Panc1 (cell line): Measurements from ENCODE around the gene LILRB2.
"Not testable (repeated sequence)": the region's sequence is repeated elsewhere in the genome, so short reads cannot be mapped to it uniquely, and the experiment has no call there.

Experiments used
- CTCF ChIP-seq: fragments of 450-650 bp; IDR thresholded peaks from 2 replicates; pipeline ENCODE4 v1.5.1; 2017; ENCODE audit warnings: mild to moderate bottlenecking
- POLR2AphosphoS5 ChIP-seq: IDR thresholded peaks from 2 replicates; pipeline ENCODE4 v1.6.1; 2012; ENCODE audit warnings: mild to moderate bottlenecking, low read depth, low read length, moderate library complexity
- REST ChIP-seq, 2 experiments: IDR thresholded peaks; 2 replicates each; pipeline ENCODE4 v1.6.1; 2011 to 2012; ENCODE audit warnings: low read depth in 2 of 2, control low read depth in 1 of 2, low read length in 1 of 2, mild to moderate bottlenecking in 1 of 2, moderate library complexity in 1 of 2; ENCODE audit not compliant: insufficient read depth in 1 of 2

- not testable (repeated sequence) for TF ChIP-seq CTCF; REST (IDR thresholded peaks at IDR 0.05; ENCODE audit: insufficient read depth in 1 of 2, low read depth in 2 of 2, low read length in 1 of 2); POLR2AphosphoS5
Observed at GRCh38 chr19:54240372-54241336, 40.3 kb downstream of the LILRB2 start.
